Fibroblast of mammary gland (primary cell): ENCODE measurements around the gene LINC00632.

ENCODE experiments used
- DNase-seq: peaks from one replicate; pipeline ENCODE4 v3.0.0-alpha.2; 2010; ENCODE audit warnings: low read depth
- H3K4me3 ChIP-seq: 2 replicates; pipeline ENCODE4 v1.5.1; 2011; ENCODE audit warnings: low read depth, mild to moderate bottlenecking, low read length, moderate library complexity; ENCODE audit not compliant: control insufficient read depth
- TF ChIP-seq, protein P1 (sequence below): conservative IDR thresholded peaks from 2 replicates; pipeline ENCODE4 v1.5.1; 2011; ENCODE audit warnings: low read depth, low read length, inconsistent platforms; ENCODE audit not compliant: control insufficient read depth, insufficient read depth

Gene LINC00632

DNA sequence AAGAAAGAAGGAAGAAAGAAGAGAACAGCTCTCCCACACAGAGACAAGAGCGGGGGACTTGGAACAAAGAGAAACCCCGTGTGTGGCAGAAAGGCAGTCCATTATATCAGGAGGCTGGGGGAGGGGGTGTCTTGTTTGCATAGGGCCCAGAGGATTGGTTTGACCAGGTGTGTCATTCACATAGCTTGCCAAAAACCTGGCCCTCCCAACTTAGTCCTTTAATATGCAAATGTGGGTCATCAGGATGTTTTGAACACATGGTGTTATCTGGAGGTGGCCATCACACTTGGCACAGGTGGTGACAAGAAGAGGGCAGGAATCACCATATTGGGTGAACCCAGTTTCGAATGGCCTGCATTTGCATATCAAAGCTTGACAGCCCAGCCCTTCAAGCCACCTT, 111.7 kb downstream of the LINC00632 start:
- TF ChIP-seq, protein P1, sequence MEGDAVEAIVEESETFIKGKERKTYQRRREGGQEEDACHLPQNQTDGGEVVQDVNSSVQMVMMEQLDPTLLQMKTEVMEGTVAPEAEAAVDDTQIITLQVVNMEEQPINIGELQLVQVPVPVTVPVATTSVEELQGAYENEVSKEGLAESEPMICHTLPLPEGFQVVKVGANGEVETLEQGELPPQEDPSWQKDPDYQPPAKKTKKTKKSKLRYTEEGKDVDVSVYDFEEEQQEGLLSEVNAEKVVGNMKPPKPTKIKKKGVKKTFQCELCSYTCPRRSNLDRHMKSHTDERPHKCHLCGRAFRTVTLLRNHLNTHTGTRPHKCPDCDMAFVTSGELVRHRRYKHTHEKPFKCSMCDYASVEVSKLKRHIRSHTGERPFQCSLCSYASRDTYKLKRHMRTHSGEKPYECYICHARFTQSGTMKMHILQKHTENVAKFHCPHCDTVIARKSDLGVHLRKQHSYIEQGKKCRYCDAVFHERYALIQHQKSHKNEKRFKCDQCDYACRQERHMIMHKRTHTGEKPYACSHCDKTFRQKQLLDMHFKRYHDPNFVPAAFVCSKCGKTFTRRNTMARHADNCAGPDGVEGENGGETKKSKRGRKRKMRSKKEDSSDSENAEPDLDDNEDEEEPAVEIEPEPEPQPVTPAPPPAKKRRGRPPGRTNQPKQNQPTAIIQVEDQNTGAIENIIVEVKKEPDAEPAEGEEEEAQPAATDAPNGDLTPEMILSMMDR: no peak
- no peak overlapping the region for H3K4me3 ChIP-seq
- no peak for DNase-seq

DNA sequence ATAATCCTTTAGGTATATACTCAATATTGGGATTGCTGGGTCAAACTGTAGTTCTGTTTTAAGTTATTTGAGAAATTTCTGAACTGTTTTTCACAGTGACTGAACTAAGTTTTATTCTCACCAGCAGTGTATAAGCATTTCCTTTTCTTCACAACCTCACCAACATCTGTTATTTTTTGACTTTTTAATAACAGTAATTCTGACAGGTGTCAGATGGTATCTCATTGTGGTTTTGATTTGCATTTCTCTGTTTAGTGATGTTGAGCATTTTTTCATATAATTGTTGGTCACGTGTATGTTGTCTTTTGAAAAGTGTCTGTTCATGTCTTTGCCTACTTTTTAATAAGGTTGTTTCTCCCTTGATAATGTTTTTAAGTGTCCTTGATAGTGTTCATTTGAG, 112.6 kb downstream of the LINC00632 start:
- no peak overlapping the region for H3K4me3 ChIP-seq
- no peak for DNase-seq
- TF ChIP-seq, protein P1: no peak

DNA sequence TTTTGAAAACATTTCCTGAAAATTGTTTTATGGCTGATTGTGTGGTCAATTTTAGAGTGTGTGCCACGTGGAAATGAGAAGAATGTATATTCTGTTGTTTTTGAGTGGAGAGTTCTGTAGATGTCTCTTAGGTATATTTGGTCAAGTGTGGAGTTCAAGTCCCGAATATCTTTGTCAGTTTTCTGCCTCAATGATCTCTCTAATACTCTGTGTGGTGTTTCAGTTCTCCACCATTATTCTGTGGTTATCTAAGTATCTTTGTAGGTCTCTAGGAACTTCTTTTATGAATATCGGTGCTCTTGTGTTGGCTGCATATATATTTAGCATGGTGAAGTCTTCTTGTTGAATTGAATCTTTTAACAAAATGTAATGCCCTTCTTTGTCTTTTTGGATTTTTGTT, 113.3 kb downstream of the LINC00632 start:
- H3K4me3 ChIP-seq: no peak overlapping the region
- TF ChIP-seq, protein P1: no peak
- DNase-seq: no peak

DNA sequence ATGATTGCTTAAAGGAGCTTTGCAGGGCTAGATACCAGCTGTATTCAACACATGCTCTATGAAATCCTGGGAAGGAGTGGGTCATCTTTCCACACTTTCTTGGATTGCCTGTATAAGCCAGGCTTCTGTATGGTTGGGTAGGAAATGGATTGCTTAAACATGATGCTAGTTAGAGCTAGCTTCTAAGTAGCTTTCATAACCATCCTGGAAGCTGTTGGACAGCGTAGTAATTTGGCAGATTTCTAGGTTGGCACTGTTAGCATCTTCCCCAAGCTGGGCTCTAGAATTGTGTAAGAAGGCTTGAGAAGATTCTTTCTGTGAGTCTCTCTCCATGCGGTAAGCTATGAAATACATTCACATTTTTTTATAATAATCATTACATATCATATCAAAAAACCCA, 127.3 kb downstream of the LINC00632 start:
- TF ChIP-seq, protein P1: no peak
- H3K4me3 ChIP-seq: no peak overlapping the region
- DNase-seq: no peak
